HCT116 (cell line): ENCODE data around the gene RBM33. TPM values are rescaled to one million over a fixed set of nuclear protein-coding genes. Genes with fewer than 3 reads are reported as not detected.

Experiments used
- ATAC-seq: fragments of 200-7000 bp; cut with Tn5 transposase; 2 replicates; pipeline ENCODE4 v1.9.1; 2020; ENCODE audit warnings: mild to moderate bottlenecking, moderate library complexity
- BruUV-seq: library from RNA; stranded (reverse); fragments of 400-500 nt; replicated peaks from 2 replicates; lab custom pipeline; 2021; lab: Mats Ljungman, UMichigan
- CTCF ChIA-PET: fragments of 300-600 bp; sonication (Branson Sonifier 250); formaldehyde crosslinking; loops from one replicate; lab custom pipeline; 2021; ENCODE audit warnings: antibody characterized with exemption; lab: Charles Lee
- POLR2A ChIA-PET: fragments of 300-600, 350-600 bp; sonication (Branson Sonifier 250); formaldehyde crosslinking; loops from one replicate; lab custom pipeline; 2021; ENCODE audit warnings: antibody characterized with exemption; lab: Charles Lee
- RAD21 ChIA-PET, 2 experiments: fragments of 300-600 bp; sonication (Branson Sonifier 250); formaldehyde crosslinking; loops; one replicate each; lab custom pipeline; 2023; ENCODE audit warnings: low total read pairs in 2 of 2; ENCODE audit not compliant: uncharacterized antibody in 2 of 2, unreplicated experiment in 2 of 2, low non-redundant PET in 1 of 2; lab: Charles Lee
- DNase-seq: peaks from one replicate; pipeline ENCODE4 v3.0.0-alpha.2; 2010; ENCODE audit warnings: low read depth, low spot score
- H2AFZ ChIP-seq: fragments of 200-600 bp; shearing (Covaris generic), sonication (generic); 2 replicates; pipeline ENCODE4 v1.6.1; 2017; ENCODE audit warnings: low read depth, mixed run types, mixed read lengths, antibody characterized with exemption, low read length; ENCODE audit not compliant: poor library complexity, severe bottlenecking
- H3K27ac ChIP-seq: 2 replicates; pipeline ENCODE4 v1.5.1; 2012; ENCODE audit warnings: low read depth, low read length
- H3K27me3 ChIP-seq: fragments of 200-600 bp; sonication (generic); 2 replicates; pipeline ENCODE4 v1.6.1; 2016; ENCODE audit warnings: mixed run types, low read length, mixed read lengths; ENCODE audit not compliant: insufficient read depth
- H3K36me3 ChIP-seq, 2 experiments: fragments of 200-500 bp in 1 of 2; fragments of 200-600 bp in 1 of 2; sonication (Bioruptor generic) in 1 of 2; sonication (generic) in 1 of 2; 2 replicates each; pipeline versions ENCODE4 v1.5.1 to v1.6.1; 2014 to 2016; ENCODE audit warnings: low read length in 2 of 2, inconsistent platforms in 1 of 2, mixed read lengths in 1 of 2, mixed run types in 1 of 2; ENCODE audit not compliant: insufficient read depth in 2 of 2, control insufficient read depth in 1 of 2
- H3K4me1 ChIP-seq, 2 experiments: fragments of 200-600 bp in 1 of 2; sonication (generic) in 1 of 2; 2 replicates each; pipeline versions ENCODE4 v1.5.1 to v1.6.1; 2012 to 2017; ENCODE audit warnings: low read length in 2 of 2, inconsistent platforms in 1 of 2, mild to moderate bottlenecking in 1 of 2, mixed read lengths in 1 of 2, mixed run types in 1 of 2, moderate library complexity in 1 of 2; ENCODE audit not compliant: insufficient read depth in 2 of 2, control insufficient read depth in 1 of 2
- H3K4me2 ChIP-seq: fragments of 200-600 bp; sonication (generic); 2 replicates; pipeline ENCODE4 v1.6.1; 2017; ENCODE audit warnings: mixed run types, low read length, mixed read lengths
- H3K4me3 ChIP-seq, 2 experiments: fragments of 200-600 bp in 1 of 2; sonication (generic) in 1 of 2; replicated peaks in 1 of 2; 2 replicates each; pipeline ENCODE4 v1.5.1; 2011 to 2016; ENCODE audit warnings: low read length in 2 of 2, control low read depth in 1 of 2, low read depth in 1 of 2, mild to moderate bottlenecking in 1 of 2, mixed read lengths in 1 of 2, mixed run types in 1 of 2
- H3K79me2 ChIP-seq: fragments of 200-600 bp; sonication (generic); 2 replicates; pipeline ENCODE4 v1.6.1; 2017; ENCODE audit warnings: mild to moderate bottlenecking, mixed run types, low read length, moderate library complexity, mixed read lengths; ENCODE audit not compliant: insufficient read depth
- H3K9ac ChIP-seq: fragments of 200-600 bp; sonication (generic); 2 replicates; pipeline ENCODE4 v1.6.1; 2016; ENCODE audit warnings: low read length, mixed read lengths
- H3K9me2 ChIP-seq: fragments of 200-600 bp; sonication (generic), shearing (Covaris generic); 2 replicates; pipeline ENCODE4 v1.6.1; 2017; ENCODE audit warnings: mixed run types, mild to moderate bottlenecking, moderate library complexity; ENCODE audit not compliant: insufficient read depth
- H3K9me3 ChIP-seq, 2 experiments: fragments of 200-500 bp in 1 of 2; fragments of 200-600 bp in 1 of 2; sonication (Bioruptor generic) in 1 of 2; sonication (generic) in 1 of 2; 2 replicates each; pipeline ENCODE4 v1.6.1; 2014 to 2017; ENCODE audit warnings: low read length in 2 of 2, mixed read lengths in 2 of 2, inconsistent platforms in 1 of 2, low read depth in 1 of 2, mild to moderate bottlenecking in 1 of 2, mixed run types in 1 of 2, moderate library complexity in 1 of 2; ENCODE audit not compliant: control insufficient read depth in 1 of 2, insufficient read depth in 1 of 2
- H4K20me1 ChIP-seq: fragments of 200-600 bp; sonication (generic), shearing (Covaris generic); 2 replicates; pipeline ENCODE4 v1.6.1; 2017; ENCODE audit warnings: mixed run types, mild to moderate bottlenecking, moderate library complexity; ENCODE audit not compliant: insufficient read depth
- JUND ChIP-seq: IDR thresholded peaks from 2 replicates; pipeline ENCODE4 v1.6.1; 2012
- SIN3A ChIP-seq: IDR thresholded peaks from 2 replicates; pipeline ENCODE4 v1.6.1; 2012; ENCODE audit warnings: low read depth
- intact Hi-C: fragments of 100-400 bp; cut with micrococcal nuclease; formaldehyde crosslinking; loops from 2 replicates; pipeline ENCODE4 v1.10.0; 2022
- total RNA-seq: library from RNA; stranded (reverse); gene quantifications from one replicate; pipeline ENCODE4 v1.2.1, GENCODE V29; 2021; ENCODE audit not compliant: unreplicated experiment
- TF ChIP-seq, protein P1 (sequence below): IDR thresholded peaks from 2 replicates; pipeline ENCODE4 v1.6.1; 2012; ENCODE audit warnings: low read depth
- TF ChIP-seq, protein P2 (sequence below), 3 experiments: fragments of 200-600 bp in 1 of 3; sonication (generic) in 1 of 3; IDR thresholded peaks in 2 of 3; conservative IDR thresholded peaks in 1 of 3; 2 replicates each; pipeline ENCODE4 v1.5.1; 2012 to 2017; ENCODE audit warnings: low read depth in 2 of 3, low read length in 2 of 3, antibody characterized with exemption in 1 of 3, borderline replicate concordance in 1 of 3, control low read depth in 1 of 3, mild to moderate bottlenecking in 1 of 3, mixed read lengths in 1 of 3, mixed run types in 1 of 3, moderate library complexity in 1 of 3; ENCODE audit not compliant: insufficient read depth in 1 of 3

Gene RBM33
- total RNA-seq, 1 experiment from 2014 or later: 64.3 TPM

DNA sequence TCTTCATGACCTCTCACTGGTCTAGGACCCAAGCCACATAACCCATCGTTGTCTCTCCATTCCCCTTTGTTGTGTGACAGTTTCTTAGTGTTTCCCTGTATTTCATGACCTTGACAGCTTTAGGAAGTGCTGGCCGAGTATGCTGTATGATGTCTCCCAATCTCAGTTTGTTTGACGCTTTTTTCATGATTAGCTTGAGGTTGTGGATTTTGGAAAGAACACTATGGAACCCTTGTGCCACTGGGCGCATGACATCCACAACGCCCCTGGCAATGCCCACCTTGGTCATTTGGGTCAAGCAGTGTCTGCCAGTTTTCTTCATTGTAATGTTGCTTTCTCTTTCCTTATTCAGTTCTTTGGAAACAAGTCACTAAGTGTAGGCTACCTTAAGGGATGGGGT, 52.3 kb downstream of the RBM33 start:
- Histone ChIP-seq H4K20me1 (peaks cover 26% of the 10 kb centered on the region), H2AFZ (no peak overlapping the region), H3K27me3 (no peaks in the 10 kb centered on the region), H3K9me3 (no peaks in the 10 kb centered on the region), H3K9me2 (no peaks in the 10 kb centered on the region), H3K27ac (no peak overlapping the region), H3K36me3 (peaks cover 3% of the 10 kb centered on the region in 2 experiments; a peak in 2 of 4 replicates), H3K4me2 (no peak overlapping the region), H3K4me3 (no peak overlapping the region), H3K9ac (no peak overlapping the region), H3K4me1 (no peaks in the 10 kb centered on the region), H3K79me2 (peaks cover 85% of the 10 kb centered on the region)
- ChIA-PET RAD21 (no interaction called here), POLR2A (no interaction called here), CTCF (no interaction called here)
- DNase-seq: no peak
- TF ChIP-seq, protein P1, sequence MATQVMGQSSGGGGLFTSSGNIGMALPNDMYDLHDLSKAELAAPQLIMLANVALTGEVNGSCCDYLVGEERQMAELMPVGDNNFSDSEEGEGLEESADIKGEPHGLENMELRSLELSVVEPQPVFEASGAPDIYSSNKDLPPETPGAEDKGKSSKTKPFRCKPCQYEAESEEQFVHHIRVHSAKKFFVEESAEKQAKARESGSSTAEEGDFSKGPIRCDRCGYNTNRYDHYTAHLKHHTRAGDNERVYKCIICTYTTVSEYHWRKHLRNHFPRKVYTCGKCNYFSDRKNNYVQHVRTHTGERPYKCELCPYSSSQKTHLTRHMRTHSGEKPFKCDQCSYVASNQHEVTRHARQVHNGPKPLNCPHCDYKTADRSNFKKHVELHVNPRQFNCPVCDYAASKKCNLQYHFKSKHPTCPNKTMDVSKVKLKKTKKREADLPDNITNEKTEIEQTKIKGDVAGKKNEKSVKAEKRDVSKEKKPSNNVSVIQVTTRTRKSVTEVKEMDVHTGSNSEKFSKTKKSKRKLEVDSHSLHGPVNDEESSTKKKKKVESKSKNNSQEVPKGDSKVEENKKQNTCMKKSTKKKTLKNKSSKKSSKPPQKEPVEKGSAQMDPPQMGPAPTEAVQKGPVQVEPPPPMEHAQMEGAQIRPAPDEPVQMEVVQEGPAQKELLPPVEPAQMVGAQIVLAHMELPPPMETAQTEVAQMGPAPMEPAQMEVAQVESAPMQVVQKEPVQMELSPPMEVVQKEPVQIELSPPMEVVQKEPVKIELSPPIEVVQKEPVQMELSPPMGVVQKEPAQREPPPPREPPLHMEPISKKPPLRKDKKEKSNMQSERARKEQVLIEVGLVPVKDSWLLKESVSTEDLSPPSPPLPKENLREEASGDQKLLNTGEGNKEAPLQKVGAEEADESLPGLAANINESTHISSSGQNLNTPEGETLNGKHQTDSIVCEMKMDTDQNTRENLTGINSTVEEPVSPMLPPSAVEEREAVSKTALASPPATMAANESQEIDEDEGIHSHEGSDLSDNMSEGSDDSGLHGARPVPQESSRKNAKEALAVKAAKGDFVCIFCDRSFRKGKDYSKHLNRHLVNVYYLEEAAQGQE: no peak
- no peak for TF ChIP-seq JUND
- TF ChIP-seq, protein P2, sequence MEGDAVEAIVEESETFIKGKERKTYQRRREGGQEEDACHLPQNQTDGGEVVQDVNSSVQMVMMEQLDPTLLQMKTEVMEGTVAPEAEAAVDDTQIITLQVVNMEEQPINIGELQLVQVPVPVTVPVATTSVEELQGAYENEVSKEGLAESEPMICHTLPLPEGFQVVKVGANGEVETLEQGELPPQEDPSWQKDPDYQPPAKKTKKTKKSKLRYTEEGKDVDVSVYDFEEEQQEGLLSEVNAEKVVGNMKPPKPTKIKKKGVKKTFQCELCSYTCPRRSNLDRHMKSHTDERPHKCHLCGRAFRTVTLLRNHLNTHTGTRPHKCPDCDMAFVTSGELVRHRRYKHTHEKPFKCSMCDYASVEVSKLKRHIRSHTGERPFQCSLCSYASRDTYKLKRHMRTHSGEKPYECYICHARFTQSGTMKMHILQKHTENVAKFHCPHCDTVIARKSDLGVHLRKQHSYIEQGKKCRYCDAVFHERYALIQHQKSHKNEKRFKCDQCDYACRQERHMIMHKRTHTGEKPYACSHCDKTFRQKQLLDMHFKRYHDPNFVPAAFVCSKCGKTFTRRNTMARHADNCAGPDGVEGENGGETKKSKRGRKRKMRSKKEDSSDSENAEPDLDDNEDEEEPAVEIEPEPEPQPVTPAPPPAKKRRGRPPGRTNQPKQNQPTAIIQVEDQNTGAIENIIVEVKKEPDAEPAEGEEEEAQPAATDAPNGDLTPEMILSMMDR (IDR thresholded peaks at IDR 0.05 in 2 of 3, conservative IDR thresholded peaks at IDR 0.05 in 1 of 3; ENCODE audit: borderline replicate concordance in 1 of 3, insufficient read depth in 1 of 3, low read depth in 2 of 3, low read length in 2 of 3): no peak
- no peak for TF ChIP-seq SIN3A
- intact Hi-C loops: no loop called here
- no TSS peak for BruUV-seq
- no peak for ATAC-seq
